Activated CD4-positive, alpha-beta T cell treated with anti-CD3 and anti-CD28 coated beads, Interleukin-2, amount 50 U/mL, for 1 hour (primary cell): ENCODE data around the gene ATG2A.
A peak's percentile ranks its signal among the peaks of the same experiment; 100 is the strongest.
"Not testable (repeated sequence)": the region's sequence is repeated elsewhere in the genome, so short reads cannot be mapped to it uniquely, and the experiment has no call there.

Experiments used
- DNase-seq: peaks from one replicate; pipeline ENCODE4 v3.0.0-alpha.2; 2020

Gene ATG2A

GRCh38 chr11:64851831-64852351 lies 65.1 kb downstream of the ATG2A start:
- DNase-seq, result no peak

GRCh38 chr11:64850979-64851567 lies 65.9 kb downstream of the ATG2A start:
- DNase-seq, result no peak

GRCh38 chr11:64849598-64850356 lies 67.2 kb downstream of the ATG2A start:
- DNase-seq, result no peak

- no peak for DNase-seq
These were observed 68.0 kb downstream of the ATG2A start for GRCh38 chr11:64848826-64849597.

GRCh38 chr11:64848214-64848825 lies 68.7 kb downstream of the ATG2A start:
- DNase-seq, result no peak

- DNase-seq, result peak; percentile 93
These were observed 69.9 kb downstream of the ATG2A start for GRCh38 chr11:64846998-64847666.

- DNase-seq, result not testable (repeated sequence)
These were observed 71.3 kb downstream of the ATG2A start for GRCh38 chr11:64845776-64846129.

GRCh38 chr11:64845129-64845775 lies 71.8 kb downstream of the ATG2A start:
- no peak for DNase-seq
